ENCODE measurements around the gene EPC1.

- TF ChIP-seq CTCF (IDR thresholded peaks at IDR 0.05) (no peak), EZH2phosphoT487 (IDR thresholded peaks at IDR 0.05; ENCODE audit: borderline replicate concordance, low read depth) (no peak), SIN3A (IDR thresholded peaks at IDR 0.05; ENCODE audit: borderline replicate concordance, low read depth, low read length) (no peak), POLR2AphosphoS5 (IDR thresholded peaks at IDR 0.05; ENCODE audit: low read depth, low read length) (no peak), TAF1 (IDR thresholded peaks at IDR 0.05; ENCODE audit: borderline replicate concordance, low read depth, low read length) (no peak), MAX (IDR thresholded peaks at IDR 0.05; ENCODE audit: low read depth) (no peak), FOXM1 (IDR thresholded peaks at IDR 0.05; ENCODE audit: low read depth) (no peak), YY1 (IDR thresholded peaks at IDR 0.05; ENCODE audit: low read depth) (no peak), TCF12 (IDR thresholded peaks at IDR 0.05) (no peak), FOSL2 (IDR thresholded peaks at IDR 0.05; ENCODE audit: borderline replicate concordance, low read depth) (no peak), NRF1 (IDR thresholded peaks at IDR 0.05; ENCODE audit: low read depth, low read length) (no peak), RFX5 (IDR thresholded peaks at IDR 0.05; ENCODE audit: low read length) (no peak)
- TF ChIP-seq, protein P1, sequence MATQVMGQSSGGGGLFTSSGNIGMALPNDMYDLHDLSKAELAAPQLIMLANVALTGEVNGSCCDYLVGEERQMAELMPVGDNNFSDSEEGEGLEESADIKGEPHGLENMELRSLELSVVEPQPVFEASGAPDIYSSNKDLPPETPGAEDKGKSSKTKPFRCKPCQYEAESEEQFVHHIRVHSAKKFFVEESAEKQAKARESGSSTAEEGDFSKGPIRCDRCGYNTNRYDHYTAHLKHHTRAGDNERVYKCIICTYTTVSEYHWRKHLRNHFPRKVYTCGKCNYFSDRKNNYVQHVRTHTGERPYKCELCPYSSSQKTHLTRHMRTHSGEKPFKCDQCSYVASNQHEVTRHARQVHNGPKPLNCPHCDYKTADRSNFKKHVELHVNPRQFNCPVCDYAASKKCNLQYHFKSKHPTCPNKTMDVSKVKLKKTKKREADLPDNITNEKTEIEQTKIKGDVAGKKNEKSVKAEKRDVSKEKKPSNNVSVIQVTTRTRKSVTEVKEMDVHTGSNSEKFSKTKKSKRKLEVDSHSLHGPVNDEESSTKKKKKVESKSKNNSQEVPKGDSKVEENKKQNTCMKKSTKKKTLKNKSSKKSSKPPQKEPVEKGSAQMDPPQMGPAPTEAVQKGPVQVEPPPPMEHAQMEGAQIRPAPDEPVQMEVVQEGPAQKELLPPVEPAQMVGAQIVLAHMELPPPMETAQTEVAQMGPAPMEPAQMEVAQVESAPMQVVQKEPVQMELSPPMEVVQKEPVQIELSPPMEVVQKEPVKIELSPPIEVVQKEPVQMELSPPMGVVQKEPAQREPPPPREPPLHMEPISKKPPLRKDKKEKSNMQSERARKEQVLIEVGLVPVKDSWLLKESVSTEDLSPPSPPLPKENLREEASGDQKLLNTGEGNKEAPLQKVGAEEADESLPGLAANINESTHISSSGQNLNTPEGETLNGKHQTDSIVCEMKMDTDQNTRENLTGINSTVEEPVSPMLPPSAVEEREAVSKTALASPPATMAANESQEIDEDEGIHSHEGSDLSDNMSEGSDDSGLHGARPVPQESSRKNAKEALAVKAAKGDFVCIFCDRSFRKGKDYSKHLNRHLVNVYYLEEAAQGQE (IDR thresholded peaks at IDR 0.05; ENCODE audit: low read depth, low read length) = no peak
- TF ChIP-seq, protein P2, sequence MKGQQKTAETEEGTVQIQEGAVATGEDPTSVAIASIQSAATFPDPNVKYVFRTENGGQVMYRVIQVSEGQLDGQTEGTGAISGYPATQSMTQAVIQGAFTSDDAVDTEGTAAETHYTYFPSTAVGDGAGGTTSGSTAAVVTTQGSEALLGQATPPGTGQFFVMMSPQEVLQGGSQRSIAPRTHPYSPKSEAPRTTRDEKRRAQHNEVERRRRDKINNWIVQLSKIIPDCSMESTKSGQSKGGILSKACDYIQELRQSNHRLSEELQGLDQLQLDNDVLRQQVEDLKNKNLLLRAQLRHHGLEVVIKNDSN (IDR thresholded peaks at IDR 0.05; ENCODE audit: borderline replicate concordance, low read depth) = no peak
Observed at GRCh38 chr10:32315424-32315823, 31.5 kb downstream of the EPC1 start.

All from SK-N-SH (cell line).